GM06990 (cell line): Measurements from ENCODE around the gene CCR6.

ENCODE experiments used
- DNase-seq: peaks from one replicate; pipeline ENCODE4 v3.0.0-alpha.2; 2011; ENCODE audit not compliant: insufficient read length; ENCODE audit errors: extremely low read depth
- H3K27me3 ChIP-seq: replicated peaks from 2 replicates; pipeline ENCODE4 v1.6.0; 2011; ENCODE audit warnings: low read length; ENCODE audit not compliant: control insufficient read depth, insufficient read depth
- H3K36me3 ChIP-seq: 2 replicates; pipeline ENCODE4 v1.5.1; 2011; ENCODE audit warnings: low read length; ENCODE audit not compliant: control insufficient read depth, insufficient read depth
- H3K4me3 ChIP-seq: replicated peaks from 2 replicates; pipeline ENCODE4 v1.5.1; 2011; ENCODE audit warnings: low read depth, mild to moderate bottlenecking, control low read depth, low read length
- CTCF ChIP-seq: IDR thresholded peaks from 2 replicates; pipeline ENCODE4 v1.5.1; 2011; ENCODE audit warnings: low read length, control low read depth, mild to moderate bottlenecking, inconsistent platforms; ENCODE audit not compliant: insufficient read depth, poor library complexity, severe bottlenecking

The CCR6 gene

DNA sequence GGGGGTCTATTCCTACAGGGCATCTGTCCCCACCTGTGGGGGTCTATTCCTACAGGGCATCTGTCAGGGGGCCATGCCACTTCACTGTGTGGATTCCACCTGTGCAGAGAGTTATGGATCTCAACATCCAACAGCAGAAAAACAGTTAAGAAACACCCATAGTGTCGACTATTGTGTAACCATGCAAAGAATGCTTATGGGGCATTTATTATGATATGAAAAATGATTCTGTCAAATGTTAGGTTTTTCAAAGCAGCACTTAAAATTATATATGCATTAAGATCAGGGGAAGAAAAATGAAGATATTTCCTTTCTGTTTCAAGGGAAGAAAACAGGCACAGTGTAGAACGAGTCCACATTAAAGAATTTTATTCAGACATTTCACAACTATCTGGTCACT, 32.0 kb downstream of the CCR6 start:
- DNase-seq = no peak
- TF ChIP-seq CTCF = no peak
- Histone ChIP-seq H3K4me3 (no peak overlapping the region), H3K36me3 (no peaks in the 10 kb centered on the region), H3K27me3 (no peaks in the 10 kb centered on the region)

DNA sequence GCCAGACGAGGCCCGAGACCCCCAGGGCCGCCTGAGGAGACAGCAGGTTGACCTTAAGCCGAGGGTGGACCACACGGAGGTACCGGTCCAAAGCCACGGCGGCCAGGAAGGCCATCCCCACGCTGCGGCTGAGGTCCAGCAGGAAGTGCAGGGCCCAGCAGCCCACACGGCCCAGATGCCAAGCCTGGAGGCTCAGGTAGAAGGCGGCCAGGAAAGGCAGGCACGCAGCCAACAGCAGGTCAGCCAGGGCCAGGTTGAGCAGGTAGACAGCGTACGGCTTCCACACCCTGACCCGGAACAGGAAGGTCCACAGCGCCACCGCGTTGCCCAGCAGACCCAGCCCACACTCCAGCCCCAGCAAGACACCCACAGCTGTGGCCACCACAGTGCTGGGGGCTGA, 34.5 kb downstream of the CCR6 start:
- no peak overlapping the region for H3K4me3 ChIP-seq
- no peak for DNase-seq
- H3K36me3 ChIP-seq = no peaks in the 10 kb centered on the region
- no peak for TF ChIP-seq CTCF
- H3K27me3 ChIP-seq = no peaks in the 10 kb centered on the region

- no peak for TF ChIP-seq CTCF
- no peaks in the 10 kb centered on the region for H3K27me3 ChIP-seq
Measured at GRCh38 chr6:167157863-167158262, 35.0 kb downstream of the CCR6 start, which contains the start of gene GPR31. GPR31 (minus strand) TSS chr6:167157980; CDS start chr6:167157831, 149 bp downstream.

GRCh38 chr6:167161851-167162467, 39.1 kb downstream of the CCR6 start:
- no peak for TF ChIP-seq CTCF
- H3K27me3 ChIP-seq = no peaks in the 10 kb centered on the region
- H3K36me3 ChIP-seq = no peaks in the 10 kb centered on the region
- H3K4me3 ChIP-seq = no peak overlapping the region
- DNase-seq = no peak

More at GRCh38 chr6:167157863-167158262, 35.0 kb downstream of the CCR6 start, which contains the start of gene GPR31:
- Histone ChIP-seq H3K36me3 (no peaks in the 10 kb centered on the region), H3K4me3 (no peak within 1 kb of the TSS)
- DNase-seq = no peak

DNA sequence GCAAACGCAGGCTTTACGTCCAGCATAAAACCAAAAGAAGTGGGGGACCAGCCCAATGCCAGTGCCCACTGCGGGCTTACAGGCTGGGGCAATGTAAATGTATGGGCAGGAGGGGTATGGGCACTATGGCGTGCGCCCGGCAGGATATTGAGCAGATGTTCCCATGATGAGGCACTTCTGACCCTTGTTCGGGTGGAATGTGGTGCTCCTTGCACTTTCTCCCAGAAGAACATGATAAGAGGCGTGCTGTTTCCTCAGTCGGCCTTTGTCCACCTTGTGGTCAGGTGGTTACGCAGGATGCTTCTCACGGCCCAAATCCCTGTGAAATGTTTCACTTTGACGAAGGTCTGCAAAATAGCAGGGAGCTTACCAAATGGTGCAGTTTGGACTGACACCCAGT, 39.7 kb downstream of the CCR6 start:
- Histone ChIP-seq H3K27me3 (no peaks in the 10 kb centered on the region), H3K36me3 (no peaks in the 10 kb centered on the region), H3K4me3 (no peak overlapping the region)
- DNase-seq = no peak
- TF ChIP-seq CTCF = no peak

DNA sequence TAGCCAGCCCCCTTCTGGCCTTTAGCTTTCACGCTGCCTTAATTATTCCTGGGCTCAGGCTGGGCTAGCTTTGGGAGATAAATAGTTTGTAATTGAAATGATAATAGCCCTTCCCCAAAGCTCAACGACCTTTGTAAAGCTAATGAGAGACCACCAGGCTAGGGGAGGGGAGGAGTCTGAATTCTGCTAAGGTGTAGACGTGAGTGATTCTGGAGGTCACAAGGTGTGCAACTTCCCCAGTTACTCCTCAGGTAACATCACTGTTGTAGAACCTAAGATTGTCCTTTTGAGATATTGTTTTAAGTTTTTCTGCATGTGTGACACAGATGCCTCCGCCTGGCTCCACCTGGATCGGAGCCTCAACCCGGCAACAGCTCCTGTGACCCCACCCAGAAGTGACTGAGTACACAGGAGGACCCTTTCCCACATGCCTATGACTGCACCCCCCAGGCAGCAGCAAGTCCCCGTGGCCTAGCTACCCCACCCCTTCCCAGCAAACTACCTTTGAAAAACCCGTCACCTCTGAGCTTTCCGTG, 40.6 kb downstream of the CCR6 start:
- Histone ChIP-seq H3K4me3 (no peak overlapping the region), H3K27me3 (no peaks in the 10 kb centered on the region), H3K36me3 (no peaks in the 10 kb centered on the region)
- no peak for TF ChIP-seq CTCF
- no peak for DNase-seq
